ENCODE data around the gene KRT1.

Gene KRT1

DNA sequence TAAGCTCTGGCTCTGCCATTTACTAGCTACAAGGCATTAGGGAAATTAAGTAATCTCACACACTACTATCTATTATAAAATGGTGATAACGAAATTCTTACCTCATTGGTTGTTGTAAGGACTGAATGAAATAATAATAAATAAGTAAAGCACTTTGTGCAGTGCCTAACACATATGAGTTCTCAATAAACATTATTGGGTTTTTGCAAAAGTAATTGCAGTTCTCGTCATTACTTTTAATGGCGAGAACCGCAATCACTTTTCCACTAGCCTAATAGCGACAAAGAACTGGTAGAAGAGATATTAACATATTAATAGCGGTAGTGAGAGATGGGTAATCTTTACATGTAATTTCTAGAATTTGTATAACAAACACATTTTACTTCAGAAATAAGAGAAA is 13.9 kb upstream of the KRT1 start:
- Histone ChIP-seq H3K27ac (no peak overlapping the region), H3K9me3 (ENCODE audit: low read depth, low read length) (no peaks in the 10 kb centered on the region), H3K4me3 (no peak overlapping the region), H3K9ac (ENCODE audit: insufficient read length) (no peak overlapping the region), H3K36me3 (ENCODE audit: insufficient read depth, low read length) (no peaks in the 10 kb centered on the region)
- DNase-seq (ENCODE audit: low read depth, low spot score): no peak
- TF ChIP-seq EZH2 (IDR thresholded peaks at IDR 0.05) (no peak), POLR2AphosphoS5 (IDR thresholded peaks at IDR 0.05; ENCODE audit: borderline replicate concordance, low read depth, low read length) (no peak), FOXP2 (optimal IDR thresholded peaks at IDR 0.05; ENCODE audit: control extremely low read depth, extremely low read length, insufficient read depth) (no peak)

- Histone ChIP-seq H3K27ac (no peak overlapping the region), H3K9ac (ENCODE audit: insufficient read length) (no peak overlapping the region), H3K36me3 (ENCODE audit: insufficient read depth, low read length) (no peaks in the 10 kb centered on the region), H3K9me3 (ENCODE audit: low read depth, low read length) (no peaks in the 10 kb centered on the region), H3K4me3 (no peak overlapping the region)
- TF ChIP-seq EZH2 (IDR thresholded peaks at IDR 0.05) (no peak), FOXP2 (optimal IDR thresholded peaks at IDR 0.05; ENCODE audit: control extremely low read depth, extremely low read length, insufficient read depth) (no peak), POLR2AphosphoS5 (IDR thresholded peaks at IDR 0.05; ENCODE audit: borderline replicate concordance, low read depth, low read length) (no peak)
- no peak for DNase-seq (ENCODE audit: low read depth, low spot score)
These were observed 13.1 kb upstream of the KRT1 start for GRCh38 chr12:52693261-52693660.

DNA sequence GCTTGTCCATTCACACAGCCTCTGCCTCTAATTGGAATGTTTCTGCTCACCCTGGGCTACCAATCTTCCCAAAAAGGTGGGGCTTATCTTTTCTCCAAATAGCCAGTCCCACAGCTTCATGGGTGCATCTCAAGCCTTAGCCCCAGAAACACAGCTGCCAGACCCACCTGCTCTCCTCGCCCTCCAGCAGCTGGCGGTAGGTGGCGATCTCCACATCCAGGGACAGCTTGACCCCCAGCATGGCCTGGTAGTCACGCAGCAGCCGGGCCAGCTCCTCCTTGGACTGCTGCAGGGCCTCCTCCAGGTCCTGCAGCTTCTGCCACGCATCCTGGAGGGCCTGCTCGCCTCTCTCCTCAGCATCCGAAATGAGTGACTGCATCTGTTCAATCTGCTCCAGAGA is 12.0 kb upstream of the KRT1 start:
- no peaks in the 10 kb centered on the region for H3K36me3 ChIP-seq (ENCODE audit: insufficient read depth, low read length)
- H3K4me3 ChIP-seq: no peak overlapping the region
- H3K9ac ChIP-seq (ENCODE audit: insufficient read length): no peak overlapping the region
- no peak for DNase-seq (ENCODE audit: low read depth, low spot score)
- TF ChIP-seq EZH2 (IDR thresholded peaks at IDR 0.05) (no peak), POLR2AphosphoS5 (IDR thresholded peaks at IDR 0.05; ENCODE audit: borderline replicate concordance, low read depth, low read length) (no peak)
- H3K27ac ChIP-seq: no peak overlapping the region
- H3K9me3 ChIP-seq (ENCODE audit: low read depth, low read length): no peaks in the 10 kb centered on the region

- Histone ChIP-seq H3K9me3 (ENCODE audit: low read depth, low read length) (no peaks in the 10 kb centered on the region), H3K27ac (no peak overlapping the region), H3K4me3 (no peak overlapping the region), H3K9ac (ENCODE audit: insufficient read length) (no peak overlapping the region), H3K36me3 (ENCODE audit: insufficient read depth, low read length) (no peaks in the 10 kb centered on the region)
- TF ChIP-seq POLR2AphosphoS5 (IDR thresholded peaks at IDR 0.05; ENCODE audit: borderline replicate concordance, low read depth, low read length) (no peak), FOXP2 (optimal IDR thresholded peaks at IDR 0.05; ENCODE audit: control extremely low read depth, extremely low read length, insufficient read depth) (no peak), EZH2 (IDR thresholded peaks at IDR 0.05) (no peak)
- no peak for DNase-seq (ENCODE audit: low read depth, low spot score)
These were observed 11.6 kb upstream of the KRT1 start for GRCh38 chr12:52691841-52692150.

DNA sequence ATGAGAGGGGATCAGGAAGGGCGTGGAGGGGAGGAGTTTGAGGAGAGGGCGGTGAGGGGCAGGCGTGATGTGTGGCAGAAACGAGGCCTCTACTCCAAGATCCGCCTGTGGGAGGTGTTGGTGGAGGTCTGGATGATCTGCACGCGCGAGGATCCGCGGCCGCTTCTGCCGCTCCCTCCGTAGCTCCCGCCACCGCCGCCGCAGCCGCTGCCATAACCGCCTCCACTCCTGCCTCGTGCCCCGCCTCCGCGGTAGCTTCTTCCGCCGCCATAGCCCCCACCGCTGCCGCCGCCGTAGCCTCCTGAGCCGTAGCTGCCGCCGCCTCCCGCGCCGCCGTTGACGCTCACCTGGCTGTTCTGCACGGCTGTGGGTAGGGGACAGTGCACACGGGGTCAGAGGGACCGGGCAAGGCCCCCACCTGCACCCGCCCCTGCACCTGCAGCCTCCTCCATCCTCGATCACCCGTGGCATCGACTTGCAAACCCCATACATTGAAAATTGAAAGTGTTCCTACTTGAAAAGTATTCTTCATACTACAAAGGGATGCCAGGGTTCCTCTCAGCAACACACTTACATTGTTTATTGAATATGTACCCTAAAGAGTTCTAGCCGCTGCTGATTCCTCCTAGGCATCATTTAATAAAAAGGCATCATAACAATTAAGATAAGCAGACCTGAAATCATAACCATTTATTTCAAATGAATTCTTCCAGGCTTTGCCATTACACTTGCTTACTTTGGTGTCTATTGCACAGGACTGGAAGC is 11.1 kb upstream of the KRT1 start:
- no peak overlapping the region for H3K27ac ChIP-seq
- no peak overlapping the region for H3K4me3 ChIP-seq
- no peak overlapping the region for H3K9ac ChIP-seq (ENCODE audit: insufficient read length)
- H3K36me3 ChIP-seq (ENCODE audit: insufficient read depth, low read length): no peaks in the 10 kb centered on the region
- TF ChIP-seq POLR2AphosphoS5 (IDR thresholded peaks at IDR 0.05; ENCODE audit: borderline replicate concordance, low read depth, low read length) (no peak), FOXP2 (optimal IDR thresholded peaks at IDR 0.05; ENCODE audit: control extremely low read depth, extremely low read length, insufficient read depth) (no peak), EZH2 (IDR thresholded peaks at IDR 0.05) (peak; percentile 49)
- no peak for DNase-seq (ENCODE audit: low read depth, low spot score)
- H3K9me3 ChIP-seq (ENCODE audit: low read depth, low read length): no peaks in the 10 kb centered on the region

DNA sequence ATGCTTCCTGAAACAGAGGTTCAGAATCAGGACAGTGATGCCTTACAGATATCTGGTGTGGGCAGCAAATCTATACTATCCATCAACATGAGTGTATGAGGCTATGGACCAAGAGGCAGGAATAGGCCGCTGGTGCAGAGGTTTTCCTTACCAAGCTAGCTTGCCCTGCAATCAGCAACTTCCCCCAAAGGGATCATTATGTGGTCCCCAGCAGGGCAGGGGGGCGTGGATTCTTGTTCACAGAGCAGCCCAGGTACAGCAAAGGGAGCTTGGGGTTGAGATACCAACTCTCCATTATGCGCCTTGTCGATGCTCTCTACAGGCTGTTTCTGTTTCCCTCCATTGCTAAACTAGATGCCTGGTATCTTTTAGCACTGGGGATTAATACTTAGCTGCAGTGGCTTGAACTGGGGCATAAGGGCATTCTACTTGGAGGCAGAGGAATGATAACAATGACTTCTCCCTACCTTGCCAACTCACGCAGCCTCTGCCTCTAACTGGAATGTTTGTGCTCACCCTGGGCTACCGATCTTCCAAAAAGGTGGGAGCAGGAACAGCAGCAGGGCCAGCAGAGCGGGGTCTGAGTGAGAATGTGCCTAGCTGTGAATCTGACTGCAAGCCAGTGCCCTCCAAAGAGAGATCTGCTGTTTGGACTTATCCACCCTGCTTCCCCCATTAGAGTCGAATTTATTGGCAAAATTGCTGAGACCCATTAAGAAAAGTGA is 10.3 kb upstream of the KRT1 start:
- no peaks in the 10 kb centered on the region for H3K9me3 ChIP-seq (ENCODE audit: low read depth, low read length)
- no peak overlapping the region for H3K9ac ChIP-seq (ENCODE audit: insufficient read length)
- no peak overlapping the region for H3K4me3 ChIP-seq

GRCh38 chr12:52689936-52690335 is 9.7 kb upstream of the KRT1 start:
- H3K36me3 ChIP-seq (ENCODE audit: insufficient read depth, low read length): no peaks in the 10 kb centered on the region

More for the DNA sequence above, 10.3 kb upstream of the KRT1 start:
- Histone ChIP-seq H3K36me3 (ENCODE audit: insufficient read depth, low read length) (no peaks in the 10 kb centered on the region), H3K27ac (no peak overlapping the region)
- TF ChIP-seq FOXP2 (optimal IDR thresholded peaks at IDR 0.05; ENCODE audit: control extremely low read depth, extremely low read length, insufficient read depth): no peak
- no peak for TF ChIP-seq POLR2AphosphoS5 (IDR thresholded peaks at IDR 0.05; ENCODE audit: borderline replicate concordance, low read depth, low read length)
- TF ChIP-seq EZH2 (IDR thresholded peaks at IDR 0.05): no peak
- DNase-seq (ENCODE audit: low read depth, low spot score): no peak

GRCh38 chr12:52689239-52689638 is 9.0 kb upstream of the KRT1 start:
- H3K27ac ChIP-seq: no peak overlapping the region
- no peak for DNase-seq (ENCODE audit: low read depth, low spot score)
- no peaks in the 10 kb centered on the region for H3K9me3 ChIP-seq (ENCODE audit: low read depth, low read length)
- no peak overlapping the region for H3K9ac ChIP-seq (ENCODE audit: insufficient read length)
- H3K4me3 ChIP-seq: no peak overlapping the region
- TF ChIP-seq FOXP2 (optimal IDR thresholded peaks at IDR 0.05; ENCODE audit: control extremely low read depth, extremely low read length, insufficient read depth): no peak
- TF ChIP-seq EZH2 (IDR thresholded peaks at IDR 0.05): no peak
- TF ChIP-seq POLR2AphosphoS5 (IDR thresholded peaks at IDR 0.05; ENCODE audit: borderline replicate concordance, low read depth, low read length): no peak
- H3K36me3 ChIP-seq (ENCODE audit: insufficient read depth, low read length): no peaks in the 10 kb centered on the region

More at GRCh38 chr12:52689936-52690335, 9.7 kb upstream of the KRT1 start:
- TF ChIP-seq EZH2 (IDR thresholded peaks at IDR 0.05): no peak
- TF ChIP-seq FOXP2 (optimal IDR thresholded peaks at IDR 0.05; ENCODE audit: control extremely low read depth, extremely low read length, insufficient read depth): no peak
- no peak for TF ChIP-seq POLR2AphosphoS5 (IDR thresholded peaks at IDR 0.05; ENCODE audit: borderline replicate concordance, low read depth, low read length)
- Histone ChIP-seq H3K9me3 (ENCODE audit: low read depth, low read length) (no peaks in the 10 kb centered on the region), H3K27ac (no peak overlapping the region), H3K4me3 (no peak overlapping the region), H3K9ac (ENCODE audit: insufficient read length) (no peak overlapping the region)
- no peak for DNase-seq (ENCODE audit: low read depth, low spot score)

All from SK-N-MC (cell line).